Measurements from ENCODE around the gene SLCO2A1. TPM values are rescaled to one million over a fixed set of nuclear protein-coding genes. Genes with fewer than 3 reads are reported as not detected.

The SLCO2A1 gene
- total RNA-seq, 1 donor from 2014 or later: 1.0 TPM

DNA sequence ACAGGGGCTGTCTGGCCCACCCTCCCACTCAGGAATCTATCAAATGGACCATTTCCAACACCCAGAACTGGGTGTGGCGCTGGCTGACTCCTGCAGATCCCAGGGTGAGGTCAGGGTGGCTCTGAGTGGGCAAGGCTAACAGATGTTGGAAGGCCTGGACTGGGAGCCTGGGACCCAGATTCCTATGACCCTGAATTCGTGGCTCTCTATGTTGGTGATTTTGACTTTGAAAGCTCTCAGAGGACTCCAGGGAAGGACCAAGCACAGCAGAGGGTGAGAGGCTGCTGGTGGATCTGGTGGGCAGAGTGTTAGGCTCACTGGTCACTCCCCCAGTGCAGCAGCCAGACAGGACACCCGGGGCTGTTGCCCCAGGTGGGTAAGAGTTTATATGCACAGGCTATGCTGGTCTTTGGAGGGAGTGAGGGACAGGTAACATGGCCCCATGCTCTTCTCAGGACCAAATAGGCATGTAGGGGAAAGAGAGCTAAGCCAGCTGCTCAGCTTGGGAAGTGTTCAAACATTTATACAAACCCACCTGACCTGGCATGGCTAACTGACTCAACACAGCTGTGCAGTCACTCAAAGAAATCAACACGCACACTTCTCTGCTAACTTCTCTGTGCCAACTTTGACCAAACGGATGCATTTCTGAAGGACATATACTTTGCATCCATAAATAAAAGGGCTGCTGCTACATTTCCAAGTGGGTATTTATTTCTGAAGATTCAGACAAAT is 71.5 kb downstream of the SLCO2A1 start:
- DNase-seq (ENCODE audit: low spot score): peak; percentile 61
- Mint-ChIP-seq H3K27ac (ENCODE audit: unreplicated experiment) (no peak overlapping the region), H3K36me3 (ENCODE audit: low read depth) (no peaks in the 10 kb centered on the region), H3K27me3 (ENCODE audit: low read depth) (no peaks in the 10 kb centered on the region), H3K9me3 (ENCODE audit: low read depth) (no peaks in the 10 kb centered on the region), H3K4me1 (ENCODE audit: low read depth) (peaks cover 10% of the 10 kb centered on the region), H3K4me3 (ENCODE audit: unreplicated experiment) (no peak overlapping the region)
- TF ChIP-seq, protein P1, sequence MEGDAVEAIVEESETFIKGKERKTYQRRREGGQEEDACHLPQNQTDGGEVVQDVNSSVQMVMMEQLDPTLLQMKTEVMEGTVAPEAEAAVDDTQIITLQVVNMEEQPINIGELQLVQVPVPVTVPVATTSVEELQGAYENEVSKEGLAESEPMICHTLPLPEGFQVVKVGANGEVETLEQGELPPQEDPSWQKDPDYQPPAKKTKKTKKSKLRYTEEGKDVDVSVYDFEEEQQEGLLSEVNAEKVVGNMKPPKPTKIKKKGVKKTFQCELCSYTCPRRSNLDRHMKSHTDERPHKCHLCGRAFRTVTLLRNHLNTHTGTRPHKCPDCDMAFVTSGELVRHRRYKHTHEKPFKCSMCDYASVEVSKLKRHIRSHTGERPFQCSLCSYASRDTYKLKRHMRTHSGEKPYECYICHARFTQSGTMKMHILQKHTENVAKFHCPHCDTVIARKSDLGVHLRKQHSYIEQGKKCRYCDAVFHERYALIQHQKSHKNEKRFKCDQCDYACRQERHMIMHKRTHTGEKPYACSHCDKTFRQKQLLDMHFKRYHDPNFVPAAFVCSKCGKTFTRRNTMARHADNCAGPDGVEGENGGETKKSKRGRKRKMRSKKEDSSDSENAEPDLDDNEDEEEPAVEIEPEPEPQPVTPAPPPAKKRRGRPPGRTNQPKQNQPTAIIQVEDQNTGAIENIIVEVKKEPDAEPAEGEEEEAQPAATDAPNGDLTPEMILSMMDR (IDR thresholded peaks at IDR 0.05): no peak

DNA sequence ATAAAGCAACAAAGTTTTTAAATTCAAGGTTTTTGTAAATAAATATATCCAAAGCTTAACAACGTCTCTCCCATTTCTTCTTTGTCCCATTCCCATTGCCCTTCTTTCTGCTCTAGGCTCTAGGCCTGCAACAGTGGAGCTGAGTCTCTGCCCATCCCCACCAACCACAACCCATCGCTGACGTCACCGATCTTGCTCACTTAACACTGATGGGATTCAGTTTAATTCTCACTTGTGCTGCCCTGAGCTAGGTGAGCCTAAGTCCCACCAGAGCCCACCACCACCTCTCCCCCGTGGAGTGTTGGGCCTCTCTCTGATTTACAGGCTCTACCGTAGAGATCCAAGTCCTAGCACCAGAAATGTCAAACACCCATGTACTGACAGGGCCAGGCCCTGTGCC is 72.7 kb downstream of the SLCO2A1 start:
- H3K9me3 Mint-ChIP-seq (ENCODE audit: low read depth): peaks cover 3% of the 10 kb centered on the region
- TF ChIP-seq, protein P1 (IDR thresholded peaks at IDR 0.05): no peak
- no peak overlapping the region for H3K27ac Mint-ChIP-seq (ENCODE audit: unreplicated experiment)
- no peaks in the 10 kb centered on the region for H3K27me3 Mint-ChIP-seq (ENCODE audit: low read depth)
- peaks cover 7% of the 10 kb centered on the region for H3K4me1 Mint-ChIP-seq (ENCODE audit: low read depth)
- peak; percentile 35 for DNase-seq (ENCODE audit: low spot score)
- no peak overlapping the region for H3K4me3 Mint-ChIP-seq (ENCODE audit: unreplicated experiment)
- H3K36me3 Mint-ChIP-seq (ENCODE audit: low read depth): no peaks in the 10 kb centered on the region

DNA sequence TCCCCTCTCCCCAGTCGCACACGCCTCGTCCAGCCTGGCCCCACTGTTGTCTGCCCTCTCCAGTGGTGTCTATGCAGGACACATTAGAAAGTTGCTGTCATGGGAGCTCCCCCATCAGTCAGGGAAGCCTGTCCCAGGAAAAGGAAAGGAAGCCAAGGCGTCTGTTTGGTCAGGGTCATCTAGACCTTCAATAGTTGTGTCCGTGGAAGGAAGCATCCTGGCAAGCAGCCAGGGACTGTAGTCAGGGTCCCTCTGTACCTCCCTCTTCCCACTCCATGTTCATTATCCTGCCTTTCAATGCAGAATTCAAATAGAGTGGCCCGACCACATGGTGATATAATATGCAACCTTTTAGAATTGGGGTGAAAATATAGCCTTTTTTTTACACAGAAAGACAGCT is 73.4 kb downstream of the SLCO2A1 start:
- Mint-ChIP-seq H3K9me3 (ENCODE audit: low read depth) (peaks cover 8% of the 10 kb centered on the region), H3K4me3 (ENCODE audit: unreplicated experiment) (no peak overlapping the region), H3K27ac (ENCODE audit: unreplicated experiment) (no peak overlapping the region), H3K4me1 (ENCODE audit: low read depth) (peaks cover 7% of the 10 kb centered on the region), H3K36me3 (ENCODE audit: low read depth) (no peaks in the 10 kb centered on the region), H3K27me3 (ENCODE audit: low read depth) (peaks cover 4% of the 10 kb centered on the region)
- TF ChIP-seq, protein P1 (IDR thresholded peaks at IDR 0.05): no peak
- peak; percentile 38 for DNase-seq (ENCODE audit: low spot score)

DNA sequence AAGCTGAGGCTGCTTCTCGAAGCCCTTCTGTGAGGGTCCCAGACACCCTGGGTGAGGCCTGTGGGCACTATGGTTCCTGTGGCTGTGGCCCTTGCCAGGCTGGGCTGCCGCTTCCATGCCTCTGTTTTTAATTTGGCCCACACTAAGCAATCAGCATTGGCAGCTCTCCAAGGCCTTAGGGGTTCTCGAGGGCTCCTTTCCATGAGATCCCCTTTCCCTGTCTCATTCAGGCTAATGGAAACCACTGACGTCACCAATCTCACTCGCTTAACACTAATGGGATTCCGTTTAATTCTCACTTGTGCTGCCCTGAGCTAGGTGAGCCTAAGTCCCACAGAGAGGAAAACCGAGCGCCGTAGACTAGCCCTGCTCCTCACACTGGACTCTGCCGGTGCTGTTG is 73.8 kb downstream of the SLCO2A1 start:
- Mint-ChIP-seq H3K4me1 (ENCODE audit: low read depth) (peaks cover 7% of the 10 kb centered on the region), H3K36me3 (ENCODE audit: low read depth) (no peaks in the 10 kb centered on the region), H3K27ac (ENCODE audit: unreplicated experiment) (no peak overlapping the region), H3K27me3 (ENCODE audit: low read depth) (peaks cover 5% of the 10 kb centered on the region), H3K4me3 (ENCODE audit: unreplicated experiment) (no peak overlapping the region), H3K9me3 (ENCODE audit: low read depth) (peaks cover 8% of the 10 kb centered on the region)
- TF ChIP-seq, protein P1 (IDR thresholded peaks at IDR 0.05): no peak
- no peak for DNase-seq (ENCODE audit: low spot score)

DNA sequence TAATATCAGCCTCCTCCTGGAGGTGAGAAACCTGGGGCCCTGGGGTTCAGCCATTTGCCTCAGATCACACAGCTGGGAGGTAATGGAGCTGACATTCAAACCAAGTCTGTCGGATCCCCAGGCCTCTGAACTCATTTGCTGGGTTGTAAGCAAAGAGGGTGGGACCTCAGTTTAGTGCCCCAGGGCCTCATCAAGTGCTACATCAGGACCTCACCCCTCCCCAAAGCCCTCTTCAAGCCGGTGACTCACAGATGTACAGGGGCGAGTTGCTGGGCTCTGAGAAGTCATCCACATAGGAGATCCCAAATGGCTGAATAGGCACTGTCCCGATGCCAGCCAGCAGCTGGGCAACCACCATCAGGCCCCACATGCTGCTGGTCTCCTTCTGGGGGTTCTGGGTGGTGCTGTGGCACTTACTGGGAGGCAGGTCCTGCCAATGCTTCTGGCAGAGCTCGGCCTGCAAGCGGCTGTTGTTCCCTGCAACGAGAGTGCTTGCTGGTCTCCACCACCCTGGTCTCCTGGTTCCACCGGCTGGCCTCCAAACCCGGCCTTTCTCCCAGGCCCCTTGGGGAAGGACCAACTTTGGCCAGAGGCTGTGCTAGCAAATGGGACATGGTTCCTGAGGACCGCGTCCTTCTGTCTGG is 74.9 kb downstream of the SLCO2A1 start:
- Mint-ChIP-seq H3K27me3 (ENCODE audit: low read depth) (peaks cover 5% of the 10 kb centered on the region), H3K36me3 (ENCODE audit: low read depth) (no peaks in the 10 kb centered on the region), H3K9me3 (ENCODE audit: low read depth) (peaks cover 8% of the 10 kb centered on the region), H3K4me3 (ENCODE audit: unreplicated experiment) (no peak overlapping the region), H3K27ac (ENCODE audit: unreplicated experiment) (no peak overlapping the region), H3K4me1 (ENCODE audit: low read depth) (peaks cover 7% of the 10 kb centered on the region)
- TF ChIP-seq, protein P1 (IDR thresholded peaks at IDR 0.05): no peak
- peak; percentile 77 for DNase-seq (ENCODE audit: low spot score)
